Measurements from ENCODE around the gene ADARB2.

Gene ADARB2

GRCh38 chr10:1735562-1735961 lies 1.8 kb downstream of the ADARB2 start:
- DNase-seq, result no peak

GRCh38 chr10:1734288-1734687 lies 3.0 kb downstream of the ADARB2 start:
- no peak for DNase-seq

- DNase-seq, result no peak
These were observed 3.6 kb downstream of the ADARB2 start for GRCh38 chr10:1733720-1734119.

- DNase-seq, result no peak
These were observed 4.7 kb downstream of the ADARB2 start for GRCh38 chr10:1732564-1732996.

GRCh38 chr10:1731592-1731991 lies 5.7 kb downstream of the ADARB2 start:
- DNase-seq, result no peak

GRCh38 chr10:1729751-1730150 lies 7.6 kb downstream of the ADARB2 start:
- DNase-seq, result no peak

- no peak for DNase-seq
These were observed 10.5 kb downstream of the ADARB2 start for GRCh38 chr10:1726861-1727260.

- no peak for DNase-seq
These were observed 12.3 kb downstream of the ADARB2 start for GRCh38 chr10:1724921-1725488.

- DNase-seq, result no peak
These were observed 20.5 kb downstream of the ADARB2 start for GRCh38 chr10:1716839-1717238.

GRCh38 chr10:1715821-1716220 lies 21.5 kb downstream of the ADARB2 start:
- DNase-seq, result peak; percentile 42

- DNase-seq, result no peak
These were observed 24.2 kb downstream of the ADARB2 start for GRCh38 chr10:1712944-1713671.

GRCh38 chr10:1712314-1712713 lies 25.0 kb downstream of the ADARB2 start:
- no peak for DNase-seq

GRCh38 chr10:1709161-1709560 lies 28.2 kb downstream of the ADARB2 start:
- DNase-seq, result no peak

- DNase-seq, result no peak
These were observed 28.6 kb downstream of the ADARB2 start for GRCh38 chr10:1708746-1709145.

GRCh38 chr10:1706711-1707110 lies 30.6 kb downstream of the ADARB2 start:
- peak; percentile 22 for DNase-seq

- DNase-seq, result no peak
These were observed 31.1 kb downstream of the ADARB2 start for GRCh38 chr10:1706256-1706655.

- DNase-seq, result no peak
These were observed 39.1 kb downstream of the ADARB2 start for GRCh38 chr10:1698185-1698584.

- no peak for DNase-seq
These were observed 41.2 kb downstream of the ADARB2 start for GRCh38 chr10:1696106-1696505.

- no peak for DNase-seq
These were observed 47.2 kb downstream of the ADARB2 start for GRCh38 chr10:1690086-1690485.

GRCh38 chr10:1688531-1688930 lies 48.8 kb downstream of the ADARB2 start:
- DNase-seq, result no peak

GRCh38 chr10:1687623-1688150 lies 49.6 kb downstream of the ADARB2 start:
- DNase-seq, result no peak

- no peak for DNase-seq
These were observed 50.1 kb downstream of the ADARB2 start for GRCh38 chr10:1687190-1687589.

- DNase-seq, result no peak
These were observed 50.9 kb downstream of the ADARB2 start for GRCh38 chr10:1686491-1686749.

GRCh38 chr10:1685699-1686490 lies 51.4 kb downstream of the ADARB2 start:
- DNase-seq, result no peak
